ENCODE measurements around the gene CPD.
"Not testable (repeated sequence)": the region's sequence is repeated elsewhere in the genome, so short reads cannot be mapped to it uniquely, and the experiment has no call there.

Gene CPD

GRCh38 chr17:30378825-30379302 is at the start of gene CPD:
Gene CPD, plus strand, starts transcription at chr17:30378927. Its CDS starts 54 bp downstream, at chr17:30378981.
- Mint-ChIP-seq H3K27me3 (no peaks in the 10 kb centered on the region), H3K9me3 (ENCODE audit: low read depth) (no peaks in the 10 kb centered on the region), H3K27ac (peak within 1 kb of the TSS; percentile 97), H3K36me3 (peaks cover 2% of the 10 kb centered on the region), H3K4me1 (ENCODE audit: low read depth) (peaks cover 63% of the 10 kb centered on the region), H3K4me3 (peak within 1 kb of the TSS; percentile 96)

GRCh38 chr17:30332057-30332542 is 46.6 kb upstream of the CPD start:
- peak overlapping the region; percentile 70 for H3K4me3 Mint-ChIP-seq
- H3K4me1 Mint-ChIP-seq (ENCODE audit: low read depth): peaks cover 52% of the 10 kb centered on the region
- no peaks in the 10 kb centered on the region for H3K27me3 Mint-ChIP-seq
- H3K9me3 Mint-ChIP-seq (ENCODE audit: low read depth): no peaks in the 10 kb centered on the region
- peak overlapping the region; percentile 95 for H3K27ac Mint-ChIP-seq
- H3K36me3 Mint-ChIP-seq: no peaks in the 10 kb centered on the region

GRCh38 chr17:30333503-30334360 is 45.0 kb upstream of the CPD start, which contains the start of gene TMIGD1:
Gene TMIGD1, minus strand, starts transcription at chr17:30334057. Its CDS starts 1,924 bp downstream, at chr17:30332133.
- H3K36me3 Mint-ChIP-seq: no peaks in the 10 kb centered on the region
- peak within 1 kb of the TSS; percentile 70 for H3K4me3 Mint-ChIP-seq
- H3K27me3 Mint-ChIP-seq: no peaks in the 10 kb centered on the region
- H3K4me1 Mint-ChIP-seq (ENCODE audit: low read depth): peaks cover 49% of the 10 kb centered on the region
- H3K9me3 Mint-ChIP-seq (ENCODE audit: low read depth): no peaks in the 10 kb centered on the region
- peak within 1 kb of the TSS; percentile 95 for H3K27ac Mint-ChIP-seq

GRCh38 chr17:30334421-30334820 is 44.3 kb upstream of the CPD start:
- no peaks in the 10 kb centered on the region for H3K36me3 Mint-ChIP-seq
- no peaks in the 10 kb centered on the region for H3K9me3 Mint-ChIP-seq (ENCODE audit: low read depth)
- H3K4me1 Mint-ChIP-seq (ENCODE audit: low read depth): peaks cover 45% of the 10 kb centered on the region
- H3K4me3 Mint-ChIP-seq: no peak overlapping the region
- H3K27me3 Mint-ChIP-seq: no peaks in the 10 kb centered on the region
- peak overlapping the region; percentile 81 for H3K27ac Mint-ChIP-seq

GRCh38 chr17:30336369-30337171 is 42.2 kb upstream of the CPD start:
- no peaks in the 10 kb centered on the region for H3K9me3 Mint-ChIP-seq (ENCODE audit: low read depth)
- H3K4me3 Mint-ChIP-seq: no peak overlapping the region
- H3K36me3 Mint-ChIP-seq: no peaks in the 10 kb centered on the region
- H3K4me1 Mint-ChIP-seq (ENCODE audit: low read depth): peaks cover 38% of the 10 kb centered on the region
- no peaks in the 10 kb centered on the region for H3K27me3 Mint-ChIP-seq
- H3K27ac Mint-ChIP-seq: no peak overlapping the region

- Mint-ChIP-seq H3K4me1 (ENCODE audit: low read depth) (peaks cover 29% of the 10 kb centered on the region), H3K4me3 (no peak overlapping the region), H3K36me3 (no peaks in the 10 kb centered on the region), H3K27me3 (no peaks in the 10 kb centered on the region), H3K27ac (no peak overlapping the region), H3K9me3 (ENCODE audit: low read depth) (no peaks in the 10 kb centered on the region)
These were observed 41.2 kb upstream of the CPD start for GRCh38 chr17:30337393-30337999.

GRCh38 chr17:30339086-30339485 is 39.6 kb upstream of the CPD start:
- Mint-ChIP-seq H3K4me1 (ENCODE audit: low read depth) (peaks cover 16% of the 10 kb centered on the region), H3K9me3 (ENCODE audit: low read depth) (no peaks in the 10 kb centered on the region), H3K4me3 (no peak overlapping the region), H3K36me3 (no peaks in the 10 kb centered on the region), H3K27me3 (no peaks in the 10 kb centered on the region), H3K27ac (peak overlapping the region; percentile 23)

GRCh38 chr17:30340801-30341356 is 37.8 kb upstream of the CPD start:
- Mint-ChIP-seq H3K4me3 (no peak overlapping the region), H3K4me1 (ENCODE audit: low read depth) (peaks cover 19% of the 10 kb centered on the region)

GRCh38 chr17:30341703-30342249 is 37.0 kb upstream of the CPD start:
- H3K4me3 Mint-ChIP-seq: no peak overlapping the region
- H3K9me3 Mint-ChIP-seq (ENCODE audit: low read depth): no peaks in the 10 kb centered on the region

More at GRCh38 chr17:30340801-30341356, 37.8 kb upstream of the CPD start:
- H3K9me3 Mint-ChIP-seq (ENCODE audit: low read depth): no peaks in the 10 kb centered on the region
- no peak overlapping the region for H3K27ac Mint-ChIP-seq
- no peaks in the 10 kb centered on the region for H3K27me3 Mint-ChIP-seq
- H3K36me3 Mint-ChIP-seq: no peaks in the 10 kb centered on the region

GRCh38 chr17:30343244-30343643 is 35.5 kb upstream of the CPD start:
- peaks cover 18% of the 10 kb centered on the region for H3K4me1 Mint-ChIP-seq (ENCODE audit: low read depth)

More at GRCh38 chr17:30341703-30342249, 37.0 kb upstream of the CPD start:
- peaks cover 18% of the 10 kb centered on the region for H3K4me1 Mint-ChIP-seq (ENCODE audit: low read depth)
- no peaks in the 10 kb centered on the region for H3K27me3 Mint-ChIP-seq
- no peak overlapping the region for H3K27ac Mint-ChIP-seq
- H3K36me3 Mint-ChIP-seq: no peaks in the 10 kb centered on the region

GRCh38 chr17:30343796-30344195 is 34.9 kb upstream of the CPD start:
- Mint-ChIP-seq H3K27me3 (no peaks in the 10 kb centered on the region), H3K36me3 (no peaks in the 10 kb centered on the region), H3K9me3 (ENCODE audit: low read depth) (no peaks in the 10 kb centered on the region), H3K4me1 (ENCODE audit: low read depth) (peaks cover 18% of the 10 kb centered on the region), H3K4me3 (no peak overlapping the region), H3K27ac (no peak overlapping the region)

More at GRCh38 chr17:30343244-30343643, 35.5 kb upstream of the CPD start:
- not testable (repeated sequence) for H3K4me3 Mint-ChIP-seq; H3K36me3 Mint-ChIP-seq; H3K27me3 Mint-ChIP-seq; H3K27ac Mint-ChIP-seq; H3K9me3 Mint-ChIP-seq (ENCODE audit: low read depth)

- H3K27ac Mint-ChIP-seq: no peak overlapping the region
- H3K4me3 Mint-ChIP-seq: no peak overlapping the region
These were observed 34.2 kb upstream of the CPD start for GRCh38 chr17:30344283-30345088.

GRCh38 chr17:30345089-30345433 is 33.7 kb upstream of the CPD start:
- no peaks in the 10 kb centered on the region for H3K36me3 Mint-ChIP-seq
- no peaks in the 10 kb centered on the region for H3K9me3 Mint-ChIP-seq (ENCODE audit: low read depth)
- no peaks in the 10 kb centered on the region for H3K27me3 Mint-ChIP-seq
- H3K4me3 Mint-ChIP-seq: no peak overlapping the region
- H3K27ac Mint-ChIP-seq: no peak overlapping the region
- H3K4me1 Mint-ChIP-seq (ENCODE audit: low read depth): peaks cover 14% of the 10 kb centered on the region

More at GRCh38 chr17:30344283-30345088, 34.2 kb upstream of the CPD start:
- H3K4me1 Mint-ChIP-seq (ENCODE audit: low read depth): peaks cover 18% of the 10 kb centered on the region
- no peaks in the 10 kb centered on the region for H3K27me3 Mint-ChIP-seq
- no peaks in the 10 kb centered on the region for H3K36me3 Mint-ChIP-seq
- H3K9me3 Mint-ChIP-seq (ENCODE audit: low read depth): no peaks in the 10 kb centered on the region

Measured in activated naive CD8-positive, alpha-beta T cell (primary cell).